HG03280 (cell line): ENCODE measurements around the gene NKAIN2.
"Not testable (repeated sequence)": the region's sequence is repeated elsewhere in the genome, so short reads cannot be mapped to it uniquely, and the experiment has no call there.

ENCODE experiments used
- ATAC-seq: cut with Tn5 transposase; IDR thresholded peaks from one replicate; pipeline ENCODE4 v1.9.1; 2021; ENCODE audit warnings: mild to moderate bottlenecking, moderate library complexity; ENCODE audit not compliant: unreplicated experiment

The NKAIN2 gene

GRCh38 chr6:124294574-124295200 lies 491.0 kb downstream of the NKAIN2 start:
- ATAC-seq, result no peak

GRCh38 chr6:124297507-124297906 lies 493.8 kb downstream of the NKAIN2 start:
- ATAC-seq, result no peak

DNA sequence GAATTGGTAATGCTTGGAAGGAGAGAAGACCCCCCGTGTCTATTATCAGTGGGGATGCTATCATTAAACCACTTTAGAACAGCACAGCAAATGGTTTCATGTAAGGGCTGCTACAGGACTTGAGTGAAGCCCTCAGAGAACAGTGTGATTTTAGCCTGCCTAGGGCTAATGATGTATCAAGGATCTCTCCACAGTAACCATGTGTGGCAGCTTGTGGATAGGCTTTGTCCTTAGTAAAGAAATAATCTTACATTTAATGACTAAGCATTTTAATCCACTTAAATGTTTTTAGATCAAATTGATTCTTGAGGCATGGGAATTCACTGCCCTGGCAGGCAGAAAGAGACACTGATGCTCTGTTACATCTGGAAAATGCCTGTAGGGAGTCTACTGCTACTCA lies 495.1 kb downstream of the NKAIN2 start:
- no peak for ATAC-seq

DNA sequence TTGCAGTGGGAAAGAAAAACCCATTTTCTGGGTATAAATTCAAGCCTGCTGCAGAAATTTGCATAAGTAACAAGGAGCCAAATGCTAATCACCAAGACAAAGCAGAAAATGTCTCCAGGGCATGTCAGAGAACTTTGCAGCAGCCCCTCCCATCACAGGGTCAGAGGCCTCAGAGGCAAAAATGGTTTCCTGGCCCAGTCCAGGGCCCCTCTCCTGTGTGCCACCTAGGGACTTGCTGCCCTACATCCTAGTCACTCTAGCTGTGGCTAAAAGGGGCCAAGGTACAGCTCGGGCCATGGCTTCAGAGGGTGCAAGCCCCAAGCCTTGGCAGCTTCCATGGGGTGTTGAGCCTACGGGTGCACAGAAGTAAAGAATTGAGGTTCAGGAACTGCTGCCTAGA lies 497.2 kb downstream of the NKAIN2 start:
- ATAC-seq, result not testable (repeated sequence)

DNA sequence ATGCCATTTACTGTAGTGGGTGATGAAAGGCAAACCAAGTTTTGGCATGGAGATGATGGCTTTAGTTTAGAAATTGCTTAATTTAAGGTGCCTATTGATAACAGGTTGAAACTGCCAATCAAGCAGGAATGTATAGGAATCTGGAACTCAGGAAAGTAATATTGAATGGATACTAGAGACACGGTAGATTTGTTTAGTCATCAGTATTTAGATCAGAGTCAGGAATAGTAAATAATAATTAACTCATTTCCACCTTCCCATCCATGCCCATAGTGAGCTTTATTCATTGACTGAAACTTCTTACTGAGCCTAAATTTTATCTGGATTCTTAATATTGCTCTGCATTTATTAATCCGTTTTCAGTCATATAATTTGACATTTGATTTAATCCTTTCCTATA lies 500.3 kb downstream of the NKAIN2 start:
- ATAC-seq, result no peak

GRCh38 chr6:124310139-124310538 lies 506.5 kb downstream of the NKAIN2 start:
- ATAC-seq, result no peak

- ATAC-seq, result no peak
Measured at GRCh38 chr6:124319410-124319809, 515.7 kb downstream of the NKAIN2 start.

DNA sequence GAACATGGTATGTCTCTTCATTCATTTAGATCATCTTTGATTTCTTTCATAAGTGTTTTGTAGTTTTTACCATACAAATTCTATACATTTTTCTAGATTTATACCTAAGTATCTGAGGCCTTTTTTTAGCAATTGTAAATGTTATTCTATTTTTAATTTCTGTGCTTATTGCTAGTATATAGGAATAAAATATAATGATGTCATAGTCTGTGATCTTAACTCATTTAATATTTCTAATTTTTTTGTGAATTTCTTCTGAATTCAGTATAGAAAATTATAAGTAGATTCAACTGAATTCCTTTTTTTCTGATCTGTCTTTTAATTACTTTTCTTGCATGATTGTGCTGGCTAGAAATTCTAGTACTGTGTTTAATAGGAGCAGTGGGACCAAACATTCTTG lies 520.6 kb downstream of the NKAIN2 start:
- ATAC-seq, result no peak

- ATAC-seq, result no peak
Measured at GRCh38 chr6:124330197-124330596, 526.5 kb downstream of the NKAIN2 start.

DNA sequence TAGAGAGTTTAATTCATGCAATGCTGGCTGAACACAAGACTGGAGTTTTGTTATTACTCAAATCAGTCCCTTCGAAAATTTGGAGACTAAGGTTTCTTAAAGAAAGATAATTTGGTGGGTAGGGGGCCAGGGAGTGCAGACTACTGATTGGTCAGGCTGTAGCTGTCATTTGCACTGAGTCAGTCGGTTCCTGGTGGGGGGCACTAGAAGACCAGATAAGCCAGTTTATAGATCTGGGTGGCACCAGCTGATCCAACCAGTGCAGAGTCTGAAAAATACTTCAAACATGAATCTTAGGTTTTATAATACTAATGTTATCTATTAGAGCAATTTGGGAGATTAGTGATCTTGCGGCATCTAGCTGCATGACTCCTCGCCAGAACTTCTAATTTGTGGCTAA lies 530.7 kb downstream of the NKAIN2 start:
- no peak for ATAC-seq

DNA sequence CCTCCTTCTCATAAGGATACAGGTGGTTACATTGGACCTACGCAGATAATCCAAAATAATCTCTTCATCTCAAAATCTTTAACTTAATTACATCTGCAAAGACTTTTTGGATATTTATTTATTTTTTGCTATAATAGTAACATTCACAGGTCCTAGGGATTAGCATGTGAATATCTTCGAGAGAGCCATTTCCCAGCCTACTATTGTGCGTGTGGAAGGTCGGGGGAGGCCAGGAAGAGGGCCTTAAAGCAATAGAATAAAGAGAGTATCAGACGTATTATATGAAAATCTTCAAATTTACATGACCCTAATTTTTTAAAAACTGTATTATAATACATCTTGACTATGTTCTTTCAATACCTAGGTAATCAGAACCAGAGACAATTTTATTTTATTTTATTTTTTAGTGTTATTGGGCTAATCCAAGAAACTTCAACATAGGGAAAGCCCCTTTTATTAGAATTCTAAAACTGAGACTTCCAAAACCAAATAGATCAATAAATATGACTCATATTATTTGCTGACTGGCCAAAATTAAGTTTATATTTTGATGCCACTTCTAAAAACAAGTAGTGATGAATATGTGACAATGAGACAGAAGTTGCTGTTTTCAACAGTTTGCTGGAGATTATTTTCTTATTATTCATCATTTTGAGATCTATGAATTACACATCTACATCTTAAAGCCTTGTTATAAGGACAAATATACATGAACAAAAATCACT lies 536.1 kb downstream of the NKAIN2 start:
- ATAC-seq, result no peak

GRCh38 chr6:124348339-124348738 lies 544.7 kb downstream of the NKAIN2 start:
- not testable (repeated sequence) for ATAC-seq

DNA sequence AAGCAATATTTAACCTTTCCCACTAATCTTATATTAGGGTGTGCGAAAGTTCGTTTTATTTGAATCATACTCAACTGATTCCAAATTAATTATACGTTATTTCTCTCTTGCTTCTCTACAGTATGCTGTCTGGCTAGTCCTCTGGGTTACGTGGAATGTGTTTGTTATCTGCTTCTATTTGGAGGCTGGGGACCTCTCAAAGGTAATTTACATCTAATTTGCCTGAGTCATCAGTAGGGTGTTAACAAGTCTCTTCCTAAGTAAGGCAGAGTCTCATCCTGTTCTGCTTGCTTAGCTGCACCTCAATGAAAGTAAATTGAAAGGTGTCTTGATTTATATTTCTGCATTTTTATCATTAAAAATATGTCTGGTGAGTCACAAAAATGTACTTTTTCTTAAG lies 551.5 kb downstream of the NKAIN2 start:
- no peak for ATAC-seq

DNA sequence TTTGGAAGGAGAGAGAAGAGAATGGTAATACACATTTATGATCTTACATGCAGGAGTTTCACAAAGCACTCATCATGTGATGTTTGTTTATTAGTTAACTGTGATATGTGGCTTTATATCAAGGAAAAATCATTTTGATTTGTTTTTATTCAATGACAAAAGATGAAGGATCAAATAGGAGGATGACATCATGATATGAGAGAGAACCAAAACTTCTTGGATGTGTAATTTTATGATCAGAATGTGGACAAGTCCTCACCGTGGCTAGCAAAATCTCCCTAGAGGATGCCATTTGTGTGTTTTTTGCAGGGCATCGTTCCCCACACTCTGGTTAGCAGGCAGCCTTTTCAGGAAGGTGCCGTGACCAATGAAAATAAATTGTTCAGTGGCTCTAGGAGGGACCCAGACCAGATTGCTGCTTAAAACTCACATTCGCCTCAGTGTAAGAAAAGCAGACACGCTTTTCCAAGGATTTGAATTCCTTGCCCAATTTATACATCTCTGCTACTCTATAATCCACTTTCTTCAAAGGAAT lies 552.7 kb downstream of the NKAIN2 start:
- ATAC-seq, result no peak

DNA sequence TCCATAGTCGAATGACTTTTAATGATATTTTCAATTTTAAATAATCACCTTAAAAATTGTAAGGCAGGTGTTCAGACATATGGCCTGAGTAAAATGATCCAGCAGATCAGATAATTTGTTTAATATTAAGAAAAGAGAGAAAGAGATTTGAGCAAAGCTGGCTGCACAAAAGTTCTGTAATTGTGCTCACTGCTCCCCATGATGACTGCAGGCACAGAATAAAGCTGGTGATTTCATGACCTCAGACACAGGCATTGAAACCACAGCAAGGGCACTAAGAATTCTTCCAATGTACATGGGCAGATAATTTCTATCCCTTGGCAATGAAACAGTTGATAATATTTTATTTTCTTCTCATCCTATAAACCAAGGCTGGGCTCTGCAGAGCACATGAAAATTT lies 553.1 kb downstream of the NKAIN2 start:
- ATAC-seq, result no peak

GRCh38 chr6:124368131-124368530 lies 564.5 kb downstream of the NKAIN2 start:
- ATAC-seq, result no peak

- no peak for ATAC-seq
Measured at GRCh38 chr6:124371974-124372475, 568.4 kb downstream of the NKAIN2 start.

DNA sequence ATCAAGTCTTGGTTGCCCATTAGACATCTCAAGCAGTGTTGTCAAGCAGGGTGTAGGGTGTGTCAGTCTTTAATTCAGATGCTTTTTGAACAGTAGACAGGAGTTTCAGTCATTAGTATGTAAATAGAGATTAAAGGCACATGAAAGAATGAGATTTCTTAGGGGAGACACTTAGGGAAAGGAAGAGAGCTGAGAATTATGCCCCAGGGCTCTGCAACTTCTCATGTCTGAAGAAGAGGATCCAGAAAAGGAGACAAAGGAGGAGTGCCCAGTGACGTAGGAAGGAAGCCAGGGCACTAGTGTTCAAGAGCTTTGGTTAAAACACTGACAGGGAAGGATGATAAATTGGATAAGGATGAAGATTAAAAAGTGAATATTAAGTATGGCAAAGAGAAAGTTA lies 569.7 kb downstream of the NKAIN2 start:
- ATAC-seq, result no peak

- ATAC-seq, result no peak
Measured at GRCh38 chr6:124389127-124389526, 585.5 kb downstream of the NKAIN2 start.

DNA sequence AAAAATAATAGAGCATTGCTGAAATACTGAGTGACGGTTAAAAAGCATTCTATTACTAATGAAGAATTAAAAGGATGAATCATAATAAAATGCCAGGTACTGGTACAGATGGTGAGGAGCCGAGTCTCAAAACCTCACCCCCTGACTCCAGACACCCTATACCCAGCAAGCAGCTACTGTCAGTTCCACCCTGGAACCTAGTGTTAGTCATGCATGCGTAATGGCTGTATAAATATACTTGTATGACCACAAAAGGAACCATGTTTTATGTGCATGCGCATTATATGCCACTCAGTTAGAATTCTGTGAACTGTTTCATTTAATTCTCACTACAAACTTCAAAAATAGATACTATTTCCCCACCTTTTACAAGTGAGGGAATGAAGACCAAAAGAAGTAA lies 589.9 kb downstream of the NKAIN2 start:
- no peak for ATAC-seq

GRCh38 chr6:124396361-124396760 lies 592.7 kb downstream of the NKAIN2 start:
- ATAC-seq, result no peak

GRCh38 chr6:124400261-124400999 lies 596.8 kb downstream of the NKAIN2 start:
- ATAC-seq, result no peak
